Thyroid gland (tissue), 4 donors: Measurements from ENCODE around the gene CHN2. TPM values are rescaled to one million over a fixed set of nuclear protein-coding genes. Genes with fewer than 3 reads are reported as not detected.

Source experiments
- DNase-seq, 2 donors: peaks; one replicate each; pipeline ENCODE4 v3.0.0-alpha.2; 2019
- H3K27ac ChIP-seq, 3 donors: fragments of 200-600 bp; sonication (generic); 1 replicate in 2 of 3; 2 replicates in 1 of 3; pipeline ENCODE4 v1.5.1; 2016 to 2019; ENCODE audit warnings: mild to moderate bottlenecking in 1 of 3, moderate library complexity in 1 of 3
- H3K27me3 ChIP-seq: fragments of 200-600 bp; sonication (generic); one replicate; pipeline ENCODE4 v1.5.1; 2019
- H3K36me3 ChIP-seq, 2 donors: fragments of 200-600 bp; sonication (generic); one replicate each; pipeline ENCODE4 v1.5.1; 2016 to 2019
- H3K4me1 ChIP-seq, 2 donors: fragments of 200-600 bp; sonication (generic); one replicate each; pipeline ENCODE4 v1.5.1; 2017 to 2019
- H3K4me3 ChIP-seq, 3 donors: fragments of 200-600 bp; sonication (generic); replicated peaks in 1 of 3; 1 replicate in 2 of 3; 2 replicates in 1 of 3; pipeline ENCODE4 v1.5.1; 2016; ENCODE audit warnings: mild to moderate bottlenecking in 1 of 3
- H3K9me3 ChIP-seq: fragments of 200-600 bp; sonication (generic); one replicate; pipeline ENCODE4 v1.5.1; 2017
- CTCF ChIP-seq, 6 experiments: fragments of 200-600 bp in 3 of 6; fragments of 450-650 bp in 3 of 6; sonication (generic) in 3 of 6; IDR thresholded peaks; one replicate each; pipeline ENCODE4 v1.5.1; 2016 to 2019; ENCODE audit warnings: antibody characterized with exemption in 6 of 6, mild to moderate bottlenecking in 2 of 6, inconsistent platforms in 1 of 6, moderate library complexity in 1 of 6
- POLR2A ChIP-seq, 2 donors: fragments of 450-650 bp; IDR thresholded peaks; one replicate each; pipeline ENCODE4 v1.6.1; 2017; ENCODE audit warnings: antibody characterized with exemption in 2 of 2, mild to moderate bottlenecking in 2 of 2, moderate library complexity in 1 of 2
- WGBS, 2 donors: methylation state at CpG; one replicate each; pipeline ENCODE4 v1.1.5; 2017; 5-methylcytosine and 5-hydroxymethylcytosine counted together
- intact Hi-C: fragments of 100-400 bp; cut with DNase I; formaldehyde crosslinking; loops from one replicate; pipeline ENCODE4 v1.15.1; 2023
- total RNA-seq, 4 donors: library from RNA; depleted of rRNA; stranded (reverse); fragments of >200 nt; gene quantifications; one replicate each; pipeline ENCODE4 v1.2.3, GENCODE V29; 2016

CHN2 gene
- total RNA-seq, 4 donors from 2014 or later: 11.7 to 54.3 (median 41.4) TPM

GRCh38 chr7:29468196-29468595, 273.6 kb downstream of the CHN2 start:
- no peaks in the 10 kb centered on the region for H3K9me3 ChIP-seq
- H3K4me1 ChIP-seq: no peaks in the 10 kb centered on the region
- no peak for DNase-seq
- H3K27ac ChIP-seq: no peak overlapping the region
- no peak overlapping the region for H3K4me3 ChIP-seq
- H3K27me3 ChIP-seq: no peaks in the 10 kb centered on the region
- intact Hi-C loops: no loop called here
- H3K36me3 ChIP-seq: no peaks in the 10 kb centered on the region
- TF ChIP-seq CTCF (IDR thresholded peaks at IDR 0.05): no peak
- no peak for TF ChIP-seq POLR2A (IDR thresholded peaks at IDR 0.05)
- WGBS, 2 donors: 94% methylated on average over 2 of the region's 2 CpGs

GRCh38 chr7:29469281-29469680, 274.7 kb downstream of the CHN2 start:
- Histone ChIP-seq H3K9me3 (no peaks in the 10 kb centered on the region), H3K4me1 (no peaks in the 10 kb centered on the region), H3K27me3 (no peaks in the 10 kb centered on the region), H3K36me3 (no peaks in the 10 kb centered on the region), H3K27ac (no peak overlapping the region), H3K4me3 (no peak overlapping the region)
- DNase-seq: no peak
- TF ChIP-seq CTCF (IDR thresholded peaks at IDR 0.05) (no peak), POLR2A (IDR thresholded peaks at IDR 0.05) (no peak)
- intact Hi-C loops: no loop called here
- WGBS, 2 donors: 93 to 96% methylated on average over 3 of the region's 3 CpGs

GRCh38 chr7:29469976-29470557, 275.5 kb downstream of the CHN2 start:
- DNase-seq: no peak
- intact Hi-C loops: no loop called here

GRCh38 chr7:29471444-29472138, 277.0 kb downstream of the CHN2 start:
- 80 to 82% methylated on average over 13 of the region's 13 CpGs for WGBS, 2 donors
- Histone ChIP-seq H3K27me3 (no peaks in the 10 kb centered on the region), H3K27ac (no peak overlapping the region), H3K36me3 (no peaks in the 10 kb centered on the region), H3K4me3 (no peak overlapping the region), H3K9me3 (no peaks in the 10 kb centered on the region), H3K4me1 (no peaks in the 10 kb centered on the region)
- no peak for DNase-seq
- intact Hi-C loops: no loop called here
- TF ChIP-seq POLR2A (IDR thresholded peaks at IDR 0.05) (no peak), CTCF (IDR thresholded peaks at IDR 0.05) (no peak)

More at GRCh38 chr7:29469976-29470557, 275.5 kb downstream of the CHN2 start:
- Histone ChIP-seq H3K4me1 (no peaks in the 10 kb centered on the region), H3K9me3 (no peaks in the 10 kb centered on the region), H3K27ac (no peak overlapping the region), H3K4me3 (no peak overlapping the region), H3K27me3 (no peaks in the 10 kb centered on the region), H3K36me3 (no peaks in the 10 kb centered on the region)
- no peak for TF ChIP-seq CTCF (IDR thresholded peaks at IDR 0.05)
- no peak for TF ChIP-seq POLR2A (IDR thresholded peaks at IDR 0.05)
- 95 to 98% methylated on average over 3 of the region's 3 CpGs for WGBS, 2 donors

- Histone ChIP-seq H3K27me3 (no peaks in the 10 kb centered on the region), H3K9me3 (no peaks in the 10 kb centered on the region), H3K36me3 (no peaks in the 10 kb centered on the region), H3K4me3 (no peak overlapping the region), H3K27ac (no peak overlapping the region), H3K4me1 (peaks cover 16 to 25% of the 10 kb centered on the region in 2 donors)
- intact Hi-C loops: no loop called here
- WGBS, 2 donors: 68 to 79% methylated on average over 4 of the region's 4 CpGs
- no peak for DNase-seq
- TF ChIP-seq CTCF (IDR thresholded peaks at IDR 0.05): no peak
- TF ChIP-seq POLR2A (IDR thresholded peaks at IDR 0.05): no peak
Measured at GRCh38 chr7:29476916-29477315, 282.3 kb downstream of the CHN2 start.
